T-helper 1 cell (primary cell): Measurements from ENCODE around the gene CD4.

Source experiments
- DNase-seq, 5 donors: peaks; one replicate each; pipeline ENCODE4 v3.0.0-alpha.2; 2012 to 2020

The CD4 gene

GRCh38 chr12:6829536-6830220 is 40.4 kb downstream of the CD4 start:
- DNase-seq = no peak

DNA sequence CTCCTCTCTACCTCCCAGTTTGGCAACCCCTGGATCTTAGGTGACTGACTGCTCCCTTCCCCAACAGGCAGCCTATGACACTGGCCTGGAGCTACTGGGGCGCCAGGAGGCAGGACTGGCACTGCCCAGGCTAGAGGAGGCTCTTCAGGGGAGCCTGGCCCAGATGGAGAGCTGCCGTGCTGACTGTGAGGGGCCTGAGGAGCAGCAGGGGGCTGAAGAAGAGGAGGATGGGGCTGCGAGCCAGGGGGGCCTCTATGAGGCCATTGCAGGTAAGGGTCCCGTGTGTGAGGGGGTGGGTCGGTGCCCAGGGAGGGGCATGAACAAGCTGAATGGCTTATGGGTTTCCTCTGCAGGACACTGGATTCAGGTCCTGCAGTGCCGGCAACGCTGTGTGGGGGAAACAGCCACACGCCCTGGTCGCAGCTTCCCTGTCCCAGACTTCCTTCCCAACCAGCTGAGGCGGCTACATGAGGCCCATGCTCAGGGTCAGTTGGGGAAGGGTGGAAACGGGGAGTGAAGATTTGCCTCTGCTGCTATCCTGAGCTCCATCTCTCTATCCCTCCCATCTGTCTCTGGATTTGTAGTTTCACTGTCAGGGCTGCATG is 41.1 kb downstream of the CD4 start:
- DNase-seq = no peak

DNA sequence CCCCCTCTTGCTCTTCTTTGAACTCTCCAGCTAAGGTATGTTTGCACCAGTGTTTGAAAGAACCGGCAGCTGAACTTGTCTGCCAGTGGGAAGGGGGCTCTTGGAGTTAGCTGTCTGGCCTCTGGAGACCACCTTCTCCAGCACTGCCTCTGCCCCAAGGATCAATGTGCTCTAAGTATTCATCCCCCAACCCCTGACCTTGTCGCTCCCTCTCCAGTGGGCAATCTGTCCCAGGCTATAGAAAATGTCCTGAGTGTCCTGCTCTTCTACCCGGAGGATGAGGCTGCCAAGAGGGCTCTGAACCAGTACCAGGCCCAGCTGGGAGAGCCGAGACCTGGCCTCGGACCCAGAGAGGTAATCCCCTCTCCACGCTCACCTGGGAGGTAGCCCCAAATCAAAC is 41.7 kb downstream of the CD4 start:
- no peak for DNase-seq

DNA sequence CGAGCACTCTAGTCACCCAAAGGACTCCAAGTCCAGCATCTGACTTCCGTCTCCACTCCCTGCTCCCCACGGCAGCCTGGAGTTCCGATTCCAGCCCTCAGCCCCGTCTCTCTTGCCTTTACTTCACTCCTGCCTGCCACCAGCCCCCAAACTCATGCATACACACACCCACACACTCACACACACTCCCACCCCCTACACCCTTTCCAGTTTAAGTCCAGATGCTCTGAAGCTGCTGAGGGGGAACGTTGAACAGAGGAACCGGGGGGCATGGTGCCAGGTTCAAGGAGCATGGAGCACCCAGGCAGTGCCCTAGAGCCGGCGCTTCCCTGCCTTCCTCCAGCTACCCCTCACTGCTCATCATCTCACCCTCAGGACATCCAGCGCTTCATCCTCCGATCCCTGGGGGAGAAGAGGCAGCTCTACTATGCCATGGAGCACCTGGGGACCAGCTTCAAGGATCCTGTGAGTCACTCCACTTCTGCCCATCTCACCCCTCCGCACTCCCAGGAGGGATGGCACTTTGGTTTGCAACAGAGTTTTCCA is 42.2 kb downstream of the CD4 start:
- DNase-seq = no peak

DNA sequence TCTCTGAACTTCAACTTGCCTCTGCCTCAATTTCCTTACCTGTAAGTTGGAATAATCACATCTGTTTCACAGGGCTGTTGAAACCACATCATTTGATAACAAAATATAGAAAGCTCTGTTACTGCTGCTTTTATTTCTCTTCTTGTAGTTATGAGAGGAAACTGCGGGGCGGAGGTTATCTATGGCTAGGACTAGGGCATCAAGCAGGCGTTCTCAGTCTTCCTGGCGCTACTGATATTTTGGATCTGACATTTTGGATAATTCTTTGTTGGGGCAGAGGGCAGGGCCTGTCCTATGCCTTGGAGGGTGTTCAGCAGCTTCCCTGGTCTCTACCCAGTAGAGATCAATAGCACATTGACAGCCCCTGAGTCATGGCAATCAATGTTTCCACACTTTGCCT is 42.8 kb downstream of the CD4 start:
- DNase-seq = no peak

GRCh38 chr12:6833189-6833890 is 44.0 kb downstream of the CD4 start:
- DNase-seq = no peak

DNA sequence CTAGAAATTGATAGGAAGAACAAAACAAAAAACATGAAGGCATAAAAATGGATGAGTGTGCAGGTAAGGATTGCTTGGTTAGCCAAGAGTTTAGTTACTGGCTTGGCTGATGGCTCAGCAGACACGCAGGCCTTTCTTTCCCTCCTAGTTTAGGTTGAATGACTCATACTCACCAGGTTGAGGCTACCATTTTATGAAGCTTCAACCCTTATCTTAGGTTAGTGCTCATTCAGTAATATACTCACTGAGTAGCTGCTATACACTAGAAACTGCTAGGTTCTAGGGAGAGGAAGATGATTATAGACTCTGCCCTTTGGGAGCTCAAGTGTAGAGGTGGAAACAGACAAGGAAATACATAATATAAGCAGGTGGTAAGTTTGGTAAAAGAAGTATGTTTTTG is 44.9 kb downstream of the CD4 start:
- DNase-seq = no peak

DNA sequence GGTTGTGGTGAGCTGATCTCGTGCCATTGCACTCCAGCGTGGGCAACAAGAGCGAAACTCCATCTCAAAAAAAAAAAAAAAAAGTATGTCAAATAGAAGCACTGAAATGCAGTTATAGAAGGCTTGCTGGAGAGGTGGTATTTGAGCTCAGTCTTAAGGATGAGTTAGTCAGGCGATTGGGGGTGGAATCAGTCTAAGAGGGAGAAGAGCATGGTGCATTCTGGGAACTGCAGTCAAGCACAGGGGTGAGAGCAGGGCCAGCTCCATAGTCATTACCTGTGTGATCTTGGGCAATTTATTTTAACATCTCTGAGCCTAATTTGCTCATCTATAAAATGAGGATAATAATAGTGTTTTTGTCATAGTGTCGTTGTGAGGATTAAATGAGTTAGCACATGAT is 45.5 kb downstream of the CD4 start:
- DNase-seq = no peak

GRCh38 chr12:6836851-6837250 is 47.5 kb downstream of the CD4 start:
- DNase-seq = no peak

- DNase-seq = no peak
Observed at GRCh38 chr12:6837370-6838060, 48.2 kb downstream of the CD4 start.

GRCh38 chr12:6838854-6839253 is 49.5 kb downstream of the CD4 start:
- no peak for DNase-seq

GRCh38 chr12:6839482-6840201 is 50.3 kb downstream of the CD4 start:
- DNase-seq = no peak

- no peak for DNase-seq
Observed at GRCh38 chr12:6840330-6840729, 51.0 kb downstream of the CD4 start.

GRCh38 chr12:6840761-6841515 is 51.6 kb downstream of the CD4 start, which contains the start of gene GNB3:
TSS of gene GNB3 (plus strand) at chr12:6840925. CDS start at chr12:6841288, 363 bp downstream.
- DNase-seq = no peak

- no peak for DNase-seq
Observed at GRCh38 chr12:6842075-6842474, 52.7 kb downstream of the CD4 start.

DNA sequence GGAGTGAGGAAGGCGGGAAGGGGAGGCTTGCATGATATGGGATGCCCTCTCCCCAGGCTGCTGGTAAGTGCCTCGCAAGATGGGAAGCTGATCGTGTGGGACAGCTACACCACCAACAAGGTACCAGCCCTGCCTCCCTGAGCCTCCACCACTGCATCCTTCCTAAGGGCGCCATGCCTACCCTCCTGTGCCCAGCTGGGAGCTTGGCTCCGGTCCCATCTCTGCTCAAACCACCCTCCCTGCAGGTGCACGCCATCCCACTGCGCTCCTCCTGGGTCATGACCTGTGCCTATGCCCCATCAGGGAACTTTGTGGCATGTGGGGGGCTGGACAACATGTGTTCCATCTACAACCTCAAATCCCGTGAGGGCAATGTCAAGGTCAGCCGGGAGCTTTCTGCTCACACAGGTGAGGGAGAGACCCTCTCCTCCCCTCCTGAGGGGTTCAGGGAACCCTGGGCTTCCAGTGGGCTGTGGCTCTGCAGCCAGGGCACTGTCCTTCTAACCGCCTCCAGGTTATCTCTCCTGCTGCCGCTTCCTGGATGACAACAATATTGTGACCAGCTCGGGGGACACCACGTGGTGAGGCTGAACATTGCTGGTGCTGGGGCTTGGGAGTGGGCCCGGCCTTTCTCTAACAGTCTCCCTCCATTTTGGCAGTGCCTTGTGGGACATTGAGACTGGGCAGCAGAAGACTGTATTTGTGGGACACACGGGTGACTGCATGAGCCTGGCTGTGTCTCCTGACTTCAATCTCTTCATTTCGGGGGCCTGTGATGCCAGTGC is 54.0 kb downstream of the CD4 start:
- no peak for DNase-seq

- DNase-seq = no peak
Observed at GRCh38 chr12:6845395-6845794, 56.1 kb downstream of the CD4 start.

DNA sequence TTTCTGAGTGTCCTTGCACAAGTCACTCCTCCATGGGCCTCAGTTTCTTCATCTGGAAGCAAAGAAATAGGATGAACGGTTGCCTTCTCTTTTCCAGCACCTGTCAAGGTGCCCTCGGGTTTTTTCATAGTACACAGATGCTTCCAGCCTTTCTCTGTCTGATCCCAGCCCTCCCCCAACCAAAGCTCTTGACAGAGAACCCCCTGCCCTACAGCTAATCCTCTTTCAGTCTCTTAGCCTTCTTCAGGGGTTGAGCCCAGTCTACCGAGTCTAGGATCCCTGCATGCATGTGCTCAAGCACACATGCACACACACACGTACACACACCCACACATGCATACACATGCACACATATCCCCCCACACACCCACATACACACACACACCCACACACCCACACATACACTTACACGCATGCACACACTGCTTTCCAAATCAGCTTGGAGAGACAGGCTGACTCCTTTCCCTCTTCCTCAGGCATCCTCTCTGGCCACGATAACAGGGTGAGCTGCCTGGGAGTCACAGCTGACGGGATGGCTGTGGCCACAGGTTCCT is 57.1 kb downstream of the CD4 start:
- no peak for DNase-seq

GRCh38 chr12:6847676-6848075 is 58.3 kb downstream of the CD4 start:
- no peak for DNase-seq

- DNase-seq = no peak
Observed at GRCh38 chr12:6849427-6849826, 60.1 kb downstream of the CD4 start.
